Activated naive CD8-positive, alpha-beta T cell treated with anti-CD3 and anti-CD28 coated beads, Interleukin-2, amount 50 U/mL, for 16 hours (primary cell): ENCODE results near the gene LRRC43.

Experiments used
- DNase-seq: peaks from one replicate; pipeline ENCODE4 v3.0.0-alpha.2; 2020; ENCODE audit warnings: low read depth, low spot score

Gene LRRC43

GRCh38 chr12:122182887-122183587 is at the start of gene LRRC43:
LRRC43 (plus strand) TSS chr12:122183123; CDS start chr12:122183145, 22 bp downstream.
- DNase-seq = no peak

- DNase-seq = no peak
Observed at GRCh38 chr12:122133192-122133950, 49.6 kb upstream of the LRRC43 start.

- DNase-seq = no peak
Observed at GRCh38 chr12:122135437-122136031, 47.4 kb upstream of the LRRC43 start.

- no peak for DNase-seq
Observed at GRCh38 chr12:122137229-122137628, 45.7 kb upstream of the LRRC43 start.

- DNase-seq = no peak
Observed at GRCh38 chr12:122137681-122138080, 45.2 kb upstream of the LRRC43 start.

- DNase-seq = no peak
Observed at GRCh38 chr12:122138181-122138580, 44.7 kb upstream of the LRRC43 start.

GRCh38 chr12:122138616-122139015 is 44.3 kb upstream of the LRRC43 start:
- DNase-seq = no peak

GRCh38 chr12:122139266-122139665 is 43.7 kb upstream of the LRRC43 start:
- DNase-seq = no peak

GRCh38 chr12:122139941-122140340 is 43.0 kb upstream of the LRRC43 start:
- no peak for DNase-seq

- DNase-seq = no peak
Observed at GRCh38 chr12:122140467-122141257, 42.3 kb upstream of the LRRC43 start.

GRCh38 chr12:122141911-122142725 is 40.8 kb upstream of the LRRC43 start:
- DNase-seq = no peak

- no peak for DNase-seq
Observed at GRCh38 chr12:122142857-122143256, 40.1 kb upstream of the LRRC43 start.

GRCh38 chr12:122144885-122145284 is 38.0 kb upstream of the LRRC43 start:
- no peak for DNase-seq

- DNase-seq = no peak
Observed at GRCh38 chr12:122145505-122146330, 37.2 kb upstream of the LRRC43 start.

- no peak for DNase-seq
Observed at GRCh38 chr12:122147514-122148290, 35.2 kb upstream of the LRRC43 start.

GRCh38 chr12:122148657-122149056 is 34.3 kb upstream of the LRRC43 start:
- DNase-seq = no peak

- no peak for DNase-seq
Observed at GRCh38 chr12:122150127-122150681, 32.7 kb upstream of the LRRC43 start.

- no peak for DNase-seq
Observed at GRCh38 chr12:122152754-122153153, 30.2 kb upstream of the LRRC43 start.

- DNase-seq = no peak
Observed at GRCh38 chr12:122155705-122156104, 27.2 kb upstream of the LRRC43 start.
